H1 (cell line): ENCODE data around the gene MGAT5. TPM values are rescaled to one million over a fixed set of nuclear protein-coding genes. Genes with fewer than 3 reads are reported as not detected.

Experiments
- CTCF ChIA-PET: fragments of 300-600 bp; sonication (Branson Sonifier 250); formaldehyde crosslinking; loops from one replicate; lab custom pipeline; 2021; ENCODE audit not compliant: partially characterized antibody; lab: Charles Lee
- POLR2A ChIA-PET: fragments of 300-600 bp; sonication (Branson Sonifier 250); formaldehyde crosslinking; loops from one replicate; lab custom pipeline; 2021; ENCODE audit warnings: inconsistent platforms; ENCODE audit not compliant: partially characterized antibody; lab: Charles Lee
- DNase-seq, 2 experiments: peaks; one replicate each; pipeline versions ENCODE4 v3.0.0 to v3.0.0-alpha.2; 2010 to 2022; ENCODE audit warnings: low spot score in 2 of 2, low read depth in 1 of 2, mixed read lengths in 1 of 2
- FAIRE-seq: peaks from 2 replicates; lab custom pipeline; 2011; peaks lifted over from hg19 to GRCh38; lab: Jason Lieb, UNC
- H2AFZ ChIP-seq: 2 replicates; pipeline ENCODE4 v1.8.1; 2012; ENCODE audit warnings: low read length, inconsistent platforms
- H2AK5ac ChIP-seq: 2 replicates; pipeline ENCODE4 v1.6.1; 2013; ENCODE audit warnings: low read depth, low read length
- H2BK120ac ChIP-seq: replicated peaks from 2 replicates; pipeline ENCODE3; 2013; ENCODE audit warnings: low read depth, low read length, inconsistent platforms
- H2BK12ac ChIP-seq: 2 replicates; pipeline ENCODE4 v1.6.1; 2013; ENCODE audit warnings: low read depth, low read length
- H2BK15ac ChIP-seq: 2 replicates; pipeline ENCODE4 v1.6.1; 2013; ENCODE audit warnings: low read length
- H2BK20ac ChIP-seq: 2 replicates; pipeline ENCODE4 v1.6.1; 2013; ENCODE audit warnings: low read length
- H2BK5ac ChIP-seq: 2 replicates; pipeline ENCODE4 v1.6.1; 2013; ENCODE audit warnings: low read depth, low read length
- H3K14ac ChIP-seq: 2 replicates; pipeline ENCODE4 v1.6.1; 2013; ENCODE audit warnings: inconsistent platforms; ENCODE audit not compliant: insufficient read length
- H3K18ac ChIP-seq: 2 replicates; pipeline ENCODE4 v1.6.1; 2013; ENCODE audit warnings: low read length; ENCODE audit errors: extremely low read depth
- H3K23ac ChIP-seq: 2 replicates; pipeline ENCODE4 v1.6.1; 2013; ENCODE audit warnings: inconsistent platforms; ENCODE audit not compliant: insufficient read length
- H3K23me2 ChIP-seq: 2 replicates; pipeline ENCODE4 v1.6.1; 2013; ENCODE audit warnings: low read depth, low read length
- H3K27ac ChIP-seq: 2 replicates; pipeline ENCODE4 v1.6.1; 2011; ENCODE audit warnings: low read depth, low read length, inconsistent platforms
- H3K27me3 ChIP-seq, 4 experiments: replicated peaks in 1 of 4; 1 replicate in 1 of 4; 2 replicates in 3 of 4; pipeline versions ENCODE4 v1.6.1 to v1.8.1; 2011 to 2013; ENCODE audit warnings: low read length in 3 of 4, mild to moderate bottlenecking in 3 of 4, inconsistent platforms in 2 of 4, mixed read lengths in 2 of 4, moderate library complexity in 1 of 4; ENCODE audit not compliant: control insufficient read depth in 3 of 4, insufficient read depth in 3 of 4; ENCODE audit errors: extremely low read depth in 1 of 4
- H3K36me3 ChIP-seq, 4 experiments: 2 replicates each; pipeline versions ENCODE4 v1.6.1 to v1.8.1; 2011 to 2013; ENCODE audit warnings: mild to moderate bottlenecking in 4 of 4, low read length in 3 of 4, moderate library complexity in 2 of 4, control low read depth in 1 of 4, inconsistent platforms in 1 of 4; ENCODE audit not compliant: insufficient read depth in 4 of 4, control insufficient read depth in 2 of 4
- H3K4ac ChIP-seq: replicated peaks from 2 replicates; pipeline ENCODE3; 2013; ENCODE audit warnings: low read length, low read depth, mixed read lengths, inconsistent platforms; ENCODE audit not compliant: insufficient read length
- H3K4me1 ChIP-seq, 4 experiments: replicated peaks in 1 of 4; 1 replicate in 1 of 4; 2 replicates in 3 of 4; pipeline versions ENCODE4 v1.6.1 to v1.8.1; 2011 to 2013; ENCODE audit warnings: low read length in 3 of 4, inconsistent platforms in 2 of 4, mixed read lengths in 1 of 4; ENCODE audit not compliant: insufficient read depth in 4 of 4, control insufficient read depth in 3 of 4
- H3K4me2 ChIP-seq, 2 experiments: 2 replicates each; pipeline versions ENCODE4 v1.6.1 to v1.8.1; 2011 to 2013; ENCODE audit warnings: low read depth in 2 of 2, low read length in 2 of 2, control low read depth in 1 of 2, inconsistent platforms in 1 of 2, mild to moderate bottlenecking in 1 of 2; ENCODE audit not compliant: insufficient read depth in 1 of 2
- H3K4me3 ChIP-seq, 4 experiments: fragments of 200-600, 300-600 bp in 1 of 4; sonication (generic), shearing (Covaris generic), sonication (Bioruptor Twin) in 1 of 4; 2 replicates each; pipeline versions ENCODE4 v1.5.1 to v1.8.1; 2011 to 2016; ENCODE audit warnings: low read length in 4 of 4, low read depth in 3 of 4, control low read depth in 2 of 4, inconsistent platforms in 2 of 4, mild to moderate bottlenecking in 2 of 4, mixed read lengths in 1 of 4, moderate library complexity in 1 of 4; ENCODE audit not compliant: insufficient read depth in 2 of 4; ENCODE audit errors: extremely low read depth in 1 of 4
- H3K56ac ChIP-seq: replicated peaks from 2 replicates; pipeline ENCODE3; 2013; ENCODE audit warnings: low read depth, mild to moderate bottlenecking, mixed read lengths, low read length, inconsistent platforms; ENCODE audit not compliant: insufficient read length
- H3K79me1 ChIP-seq: 2 replicates; pipeline ENCODE4 v1.6.1; 2013; ENCODE audit warnings: low read depth, low read length, control low read depth
- H3K79me2 ChIP-seq, 2 experiments: 2 replicates each; pipeline versions ENCODE4 v1.6.1 to v1.8.1; 2012 to 2013; ENCODE audit warnings: low read length in 2 of 2, mild to moderate bottlenecking in 2 of 2, inconsistent platforms in 1 of 2; ENCODE audit not compliant: insufficient read depth in 2 of 2, control insufficient read depth in 1 of 2
- H3K9ac ChIP-seq, 4 experiments: replicated peaks in 1 of 4; 1 replicate in 1 of 4; 2 replicates in 3 of 4; pipeline versions ENCODE4 v1.6.1 to v1.8.1; 2011 to 2013; ENCODE audit warnings: low read depth in 3 of 4, low read length in 3 of 4, control low read depth in 2 of 4, mild to moderate bottlenecking in 2 of 4, moderate library complexity in 2 of 4, inconsistent platforms in 1 of 4; ENCODE audit errors: extremely low read depth in 1 of 4
- H3K9me3 ChIP-seq, 2 experiments: 2 replicates each; pipeline versions ENCODE4 v1.6.1 to v1.8.1; 2012 to 2013; ENCODE audit warnings: mild to moderate bottlenecking in 2 of 2, moderate library complexity in 2 of 2, control low read depth in 1 of 2, inconsistent platforms in 1 of 2, low read depth in 1 of 2, low read length in 1 of 2, mixed read lengths in 1 of 2; ENCODE audit not compliant: insufficient read depth in 2 of 2
- H4K20me1 ChIP-seq, 2 experiments: replicated peaks in 1 of 2; 2 replicates each; pipeline versions ENCODE3 to v1.8.1; 2011 to 2013; ENCODE audit warnings: inconsistent platforms in 2 of 2, low read length in 2 of 2, mild to moderate bottlenecking in 1 of 2; ENCODE audit not compliant: insufficient read depth in 2 of 2, control insufficient read depth in 1 of 2
- H4K5ac ChIP-seq: 2 replicates; pipeline ENCODE4 v1.6.1; 2013; ENCODE audit warnings: low read length, low read depth, mixed read lengths, inconsistent platforms; ENCODE audit not compliant: insufficient read length
- H4K8ac ChIP-seq: 2 replicates; pipeline ENCODE4 v1.8.0; 2013; ENCODE audit warnings: mild to moderate bottlenecking, moderate library complexity, low read length, inconsistent platforms; ENCODE audit not compliant: insufficient read depth; ENCODE audit errors: extremely low read depth
- H4K91ac ChIP-seq: replicated peaks from 2 replicates; pipeline ENCODE3; 2013; ENCODE audit warnings: low read length, mixed read lengths, inconsistent platforms; ENCODE audit not compliant: insufficient read length
- BCL11A ChIP-seq, 2 experiments: IDR thresholded peaks; one replicate each; pipeline ENCODE4 v1.6.1; 2011; ENCODE audit warnings: low read depth in 2 of 2, low read length in 2 of 2, mild to moderate bottlenecking in 2 of 2
- CEBPB ChIP-seq: IDR thresholded peaks from 2 replicates; pipeline ENCODE4 v1.6.1; 2012; ENCODE audit warnings: low read depth, low read length
- KDM1A ChIP-seq: fragments of 200-600, 300-600 bp; sonication (generic); IDR thresholded peaks from 2 replicates; pipeline ENCODE4 v1.7.1; 2016; ENCODE audit warnings: mild to moderate bottlenecking, low read length, borderline replicate concordance
- MAX ChIP-seq: IDR thresholded peaks from 2 replicates; pipeline ENCODE4 v1.6.1; 2012; ENCODE audit warnings: inconsistent platforms
- NANOG ChIP-seq: IDR thresholded peaks from 2 replicates; pipeline ENCODE4 v1.6.1; 2011; ENCODE audit warnings: low read length, low read depth, mild to moderate bottlenecking, inconsistent platforms; ENCODE audit not compliant: insufficient read depth, poor library complexity, severe bottlenecking
- POU5F1 ChIP-seq: IDR thresholded peaks from 2 replicates; pipeline ENCODE4 v1.6.1; 2011; ENCODE audit warnings: low read depth, mild to moderate bottlenecking, low read length, moderate library complexity
- RNF2 ChIP-seq: fragments of 200-900, 300-1000 bp; sonication (generic); IDR thresholded peaks from 2 replicates; pipeline ENCODE4 v1.7.1; 2016; ENCODE audit warnings: borderline replicate concordance, low read depth, mild to moderate bottlenecking, antibody characterized with exemption, low read length; ENCODE audit not compliant: poor library complexity, severe bottlenecking; ENCODE audit errors: missing control alignments
- SIN3A ChIP-seq, 2 experiments: IDR thresholded peaks in 1 of 2; conservative IDR thresholded peaks in 1 of 2; 2 replicates each; pipeline ENCODE4 v1.6.1; 2011 to 2012; ENCODE audit warnings: low read length in 2 of 2, improper control_type of control experiment in 1 of 2, low read depth in 1 of 2, mild to moderate bottlenecking in 1 of 2
- SRF ChIP-seq: IDR thresholded peaks from 2 replicates; pipeline ENCODE4 v1.6.1; 2011; ENCODE audit warnings: mild to moderate bottlenecking, low read depth, low read length, moderate library complexity
- whole genome bisulfite sequencing, 2 experiments: shearing (Covaris generic) in 1 of 2; methylation state at CpG; one replicate each; pipeline versions ENCODE4 v1.1.6 to v1.1.7; 2013 to 2015; ENCODE audit warnings: low lambda C conversion rate in 2 of 2, mixed read lengths in 2 of 2, inconsistent platforms in 1 of 2, low coverage in 1 of 2, missing lambda C conversion rate in 1 of 2; ENCODE audit not compliant: insufficient replicate concordance in 2 of 2, insufficient coverage in 1 of 2, insufficient read length in 1 of 2; ENCODE audit errors: extremely low coverage in 1 of 2, missing lambda C conversion rate in 1 of 2; 5-methylcytosine and 5-hydroxymethylcytosine counted together
- polyA plus RNA-seq, 7 experiments: library from polyadenylated mRNA; depleted of rRNA in 3 of 7; stranded (reverse) in 5 of 7; unstranded in 2 of 7; fragments of >200 nt in 5 of 7; fragments of 200-250 nt in 2 of 7; gene quantifications; 1 replicate in 5 of 7; 2 replicates in 1 of 7; 4 replicates in 1 of 7; pipeline versions ENCODE4 v1.2.1 to v1.2.3, GENCODE V29; 2011 to 2013; ENCODE audit warnings: missing spikeins in 2 of 7, mixed read lengths in 2 of 7
- total RNA-seq: library from RNA; stranded (reverse); fragmentation: NEBNext Ultra II Directional; extraction: Animal tissue kit (Norgen Biotek cat#: 25700); gene quantifications from 2 replicates; pipeline ENCODE4 v1.2.1, GENCODE V29; 2021

Gene MGAT5
- total and polyA plus RNA-seq, 2 of the 8 experiments (the other 6 are each of a cell fraction or from before 2014, with no cell fraction given), result 11.2 to 49.2 TPM

GRCh38 chr2:134347756-134348155, 93.9 kb downstream of the MGAT5 start:
- no peak overlapping the region for H4K5ac ChIP-seq
- no peak overlapping the region for H3K23ac ChIP-seq
- H2BK5ac ChIP-seq, result no peak overlapping the region
- POLR2A ChIA-PET, result no interaction called here
- no peak overlapping the region for H2BK20ac ChIP-seq
- no peaks in the 10 kb centered on the region for H3K9me3 ChIP-seq
- no peak overlapping the region for H3K9ac ChIP-seq
- no peak for TF ChIP-seq KDM1A
- no peak for TF ChIP-seq NANOG
- TF ChIP-seq CEBPB, result no peak
- no peak for TF ChIP-seq SIN3A (conservative IDR thresholded peaks at IDR 0.05 in 1 of 2, IDR thresholded peaks at IDR 0.05 in 1 of 2; ENCODE audit: low read depth in 1 of 2, low read length in 2 of 2)
- TF ChIP-seq POU5F1, result no peak
- no peak for TF ChIP-seq MAX
- TF ChIP-seq SRF, result no peak
- no peak for TF ChIP-seq BCL11A (IDR thresholded peaks at IDR 0.05; ENCODE audit: low read depth in 2 of 2, low read length in 2 of 2)
- TF ChIP-seq RNF2, result no peak
- 61 to 100% methylated on average over 1 to 3 of the region's 3 CpGs for WGBS, 2 experiments
- H3K36me3 ChIP-seq, result peaks cover 0 to 2% (median 0%) of the 10 kb centered on the region in 4 experiments; a peak in 2 of 8 replicates
- no peaks in the 10 kb centered on the region for H3K79me2 ChIP-seq
- H4K20me1 ChIP-seq, result peaks cover 0 to 3% of the 10 kb centered on the region in 2 experiments
- H3K4me1 ChIP-seq, result peaks cover 0 to 2% (median 0%) of the 10 kb centered on the region in 4 experiments; a peak in 1 of 7 replicates
- no peak overlapping the region for H3K27ac ChIP-seq
- H3K79me1 ChIP-seq, result no peaks in the 10 kb centered on the region; the same call in 1 of the 2 replicates
- no peak overlapping the region for H2BK15ac ChIP-seq
- H3K4me3 ChIP-seq, result no peak overlapping the region
- no peak overlapping the region for H4K8ac ChIP-seq
- DNase-seq, result no peak
- H4K91ac ChIP-seq, result no peak overlapping the region
- H2BK120ac ChIP-seq, result no peak overlapping the region
- no peak overlapping the region for H2AFZ ChIP-seq
- no peaks in the 10 kb centered on the region for H3K23me2 ChIP-seq
- H3K4ac ChIP-seq, result no peak overlapping the region
- no peak for FAIRE-seq
- H3K27me3 ChIP-seq, result no peaks in the 10 kb centered on the region
- H2BK12ac ChIP-seq, result no peak overlapping the region
- H3K14ac ChIP-seq, result no peak overlapping the region
- CTCF ChIA-PET, result interaction anchor here (2.6 to 4.2 kb wide), 2 partner anchors 18 to 103 kb away, joined by 7 to 16 read pairs; no protein-coding TSS in a partner anchor
- no peak overlapping the region for H3K56ac ChIP-seq
- no peak overlapping the region for H3K18ac ChIP-seq
- H3K4me2 ChIP-seq, result no peak overlapping the region
- H2AK5ac ChIP-seq, result no peak overlapping the region
